ENCODE results near the gene DCLRE1B.

Gene DCLRE1B

DNA sequence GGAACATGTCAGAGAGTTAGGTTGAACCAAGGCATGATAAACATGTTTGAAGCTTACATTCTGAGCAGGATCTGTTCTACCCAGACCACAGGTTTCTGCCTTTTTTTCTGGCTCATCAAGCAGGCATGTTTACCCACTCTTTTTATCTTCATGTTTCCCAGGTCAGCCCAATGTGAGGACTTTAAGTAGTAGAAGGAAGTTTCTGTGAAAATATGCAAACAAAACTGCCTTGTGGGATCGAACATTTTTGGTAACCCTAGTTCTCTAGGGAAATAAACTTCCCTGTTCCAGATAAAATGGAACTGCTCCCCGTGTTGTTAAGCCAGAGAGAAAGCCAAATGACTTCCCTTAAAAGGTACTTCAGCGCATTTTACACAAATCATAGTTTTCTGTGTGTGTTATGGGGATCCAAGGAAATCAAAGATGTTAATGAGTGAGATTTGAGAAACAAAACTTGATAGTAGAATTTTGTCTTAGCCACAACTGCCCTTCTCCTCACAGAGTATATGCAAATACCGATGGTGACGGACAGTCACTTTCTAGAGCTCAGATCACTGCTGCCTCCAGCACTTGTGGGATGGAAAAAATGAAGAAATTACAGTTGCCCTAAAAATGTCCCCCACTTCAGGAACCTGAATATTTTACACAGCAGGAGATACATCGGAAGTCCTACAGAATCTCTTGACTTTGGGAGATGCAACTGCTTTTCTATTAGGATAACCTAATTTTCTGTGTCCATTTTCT, 23.2 kb downstream of the DCLRE1B start:
- DNase-seq (ENCODE audit: low read depth) = no peak

DNA sequence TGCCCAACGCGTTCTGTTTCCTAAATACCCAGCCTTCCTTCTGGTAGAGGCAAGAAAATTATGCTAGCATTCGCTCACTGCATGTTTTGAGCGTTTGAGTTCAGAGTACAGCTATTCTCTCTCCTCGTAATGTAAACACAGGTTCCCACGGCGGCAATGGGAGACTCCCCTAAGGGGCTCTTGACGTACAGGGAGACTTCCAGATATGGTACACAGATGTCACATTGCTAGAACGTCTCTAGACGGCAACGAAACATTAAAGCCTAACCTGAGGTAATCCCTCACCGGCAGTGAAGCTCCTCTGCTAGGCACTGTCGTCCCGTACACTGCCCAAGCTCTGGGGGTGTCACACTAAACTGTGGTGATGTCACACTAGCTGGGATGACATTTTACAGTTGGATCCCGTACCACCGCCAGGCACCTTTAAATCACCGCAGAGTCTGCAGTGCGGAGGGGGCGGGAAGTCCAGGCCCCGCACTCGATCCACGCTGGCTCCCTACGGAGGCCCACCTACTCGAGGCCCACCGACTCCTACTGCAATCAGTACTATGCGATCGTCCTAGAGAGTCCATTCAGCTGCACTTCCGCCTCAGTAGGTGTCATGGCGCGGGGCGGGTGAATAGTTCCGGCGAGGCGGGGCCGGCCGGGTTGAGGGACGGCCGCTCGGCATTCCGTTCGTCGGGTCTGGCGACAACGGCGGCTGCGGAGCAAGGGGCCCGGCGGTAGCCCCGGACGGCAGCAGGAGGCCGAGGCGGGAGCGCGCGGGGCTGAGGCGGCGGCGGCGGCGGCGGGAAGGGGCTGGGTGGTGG, 24.0 kb downstream of the DCLRE1B start, which contains the start of gene HIPK1:
Gene HIPK1 (plus strand): TSS at position 384 of the 809 bp plus-strand sequence.
- peak; percentile 91 for DNase-seq (ENCODE audit: low read depth)

DNA sequence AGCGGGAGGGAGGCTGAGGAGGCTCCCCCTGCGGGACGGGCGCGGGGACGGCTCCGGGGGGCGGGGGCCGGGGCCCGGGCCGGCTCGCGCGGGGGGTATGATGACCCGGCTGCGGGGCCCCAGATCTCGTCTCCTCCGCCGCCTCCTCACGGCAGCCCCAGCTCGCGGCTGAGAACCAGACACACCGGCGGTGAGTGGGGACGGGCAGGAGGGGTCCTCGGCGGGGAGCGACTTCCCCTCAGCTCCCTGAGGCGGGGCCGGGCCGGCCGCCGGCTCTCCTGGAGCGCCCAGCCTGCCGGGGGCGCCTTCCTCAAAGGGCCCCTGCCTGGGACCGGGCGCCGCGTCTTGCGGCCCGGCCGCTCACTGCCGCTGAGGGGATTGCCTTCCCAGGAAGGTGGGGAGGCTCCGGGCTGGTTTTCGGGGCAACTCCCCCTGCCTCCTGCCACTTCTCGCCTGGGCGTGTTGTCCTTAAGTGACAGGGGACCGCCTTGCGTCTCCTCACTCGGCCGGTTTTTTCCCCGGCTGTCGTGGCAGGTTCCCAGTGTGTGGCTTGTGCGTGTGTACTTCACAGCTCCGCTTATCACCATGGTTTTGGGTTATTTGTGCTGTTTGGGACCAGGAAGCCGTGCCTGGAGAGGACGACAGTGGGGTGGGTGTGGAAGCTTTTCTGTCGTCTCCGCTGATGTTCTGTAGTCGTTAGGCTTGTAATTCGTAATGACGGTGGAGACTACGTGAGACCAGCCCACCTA, 24.8 kb downstream of the DCLRE1B start:
- DNase-seq (ENCODE audit: low read depth) = peak; percentile 47

DNA sequence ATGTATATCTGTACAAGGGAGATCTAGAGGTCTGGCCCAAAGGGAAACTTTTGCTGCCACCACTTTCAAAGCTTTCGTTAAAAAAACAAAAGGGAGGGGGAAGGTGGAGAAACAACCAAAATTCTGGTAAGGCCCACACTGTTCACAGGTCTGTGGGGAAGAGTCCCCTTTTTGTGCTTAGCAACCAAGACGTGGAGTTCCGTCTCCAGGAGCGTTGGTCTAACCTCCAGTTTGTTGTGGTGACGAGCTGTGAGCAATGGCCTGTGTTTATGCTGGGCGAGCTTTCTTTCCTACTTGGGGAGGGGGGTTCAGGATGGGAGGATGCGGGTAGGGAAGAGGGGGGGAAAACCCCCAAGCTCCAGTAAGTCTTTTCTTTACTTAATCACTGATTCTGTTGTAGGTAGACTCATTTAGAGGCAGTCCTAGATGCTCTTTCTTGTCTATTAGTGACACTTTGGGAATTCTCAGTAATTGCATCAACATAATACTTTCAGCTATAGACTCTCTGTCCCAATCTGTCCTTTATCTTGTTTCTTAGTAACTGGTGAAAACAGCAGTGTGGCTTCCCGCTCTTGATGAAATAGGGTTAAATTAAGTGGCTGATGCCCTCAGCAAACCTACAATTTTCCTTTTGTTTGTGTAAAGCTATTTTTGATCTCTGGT, 25.5 kb downstream of the DCLRE1B start:
- DNase-seq (ENCODE audit: low read depth) = peak; percentile 60

DNA sequence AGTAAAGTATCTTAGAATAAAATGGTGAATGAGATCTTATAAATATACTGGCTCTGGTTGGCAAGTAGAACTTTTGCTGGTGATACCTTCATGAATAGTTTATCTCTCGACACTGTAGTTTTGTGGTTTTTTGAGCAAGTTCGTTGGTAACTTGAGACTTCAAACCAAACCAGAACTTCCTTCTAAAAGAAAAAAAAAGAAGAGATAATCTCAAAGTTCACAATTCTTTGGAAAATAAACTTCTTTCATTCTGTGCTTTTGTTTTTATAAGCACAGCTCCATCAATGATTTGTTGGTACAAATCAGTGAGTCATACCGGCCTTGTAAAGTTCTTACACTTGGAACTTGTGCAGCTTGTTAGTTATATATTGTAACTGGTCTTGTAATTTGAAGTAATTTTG, 26.3 kb downstream of the DCLRE1B start:
- DNase-seq (ENCODE audit: low read depth) = no peak

DNA sequence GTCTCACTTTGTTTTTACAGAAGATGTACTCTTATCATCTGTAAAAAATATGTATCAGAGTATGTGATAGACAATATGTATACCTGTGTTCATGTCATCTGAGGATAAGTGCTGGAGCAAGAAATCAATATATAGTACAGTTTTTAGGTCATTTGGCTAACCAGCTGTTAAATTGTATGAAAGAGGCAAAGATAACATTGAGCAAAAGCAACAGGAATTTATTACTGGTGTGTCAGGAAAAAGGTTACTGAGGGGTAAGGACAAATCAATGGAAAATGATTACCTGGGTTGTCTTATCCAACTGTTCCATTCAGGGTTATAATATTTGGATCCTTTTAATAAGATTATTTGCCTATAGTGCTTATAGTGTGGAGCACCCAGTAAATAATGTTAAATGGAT, 28.9 kb downstream of the DCLRE1B start:
- DNase-seq (ENCODE audit: low read depth) = no peak

DNA sequence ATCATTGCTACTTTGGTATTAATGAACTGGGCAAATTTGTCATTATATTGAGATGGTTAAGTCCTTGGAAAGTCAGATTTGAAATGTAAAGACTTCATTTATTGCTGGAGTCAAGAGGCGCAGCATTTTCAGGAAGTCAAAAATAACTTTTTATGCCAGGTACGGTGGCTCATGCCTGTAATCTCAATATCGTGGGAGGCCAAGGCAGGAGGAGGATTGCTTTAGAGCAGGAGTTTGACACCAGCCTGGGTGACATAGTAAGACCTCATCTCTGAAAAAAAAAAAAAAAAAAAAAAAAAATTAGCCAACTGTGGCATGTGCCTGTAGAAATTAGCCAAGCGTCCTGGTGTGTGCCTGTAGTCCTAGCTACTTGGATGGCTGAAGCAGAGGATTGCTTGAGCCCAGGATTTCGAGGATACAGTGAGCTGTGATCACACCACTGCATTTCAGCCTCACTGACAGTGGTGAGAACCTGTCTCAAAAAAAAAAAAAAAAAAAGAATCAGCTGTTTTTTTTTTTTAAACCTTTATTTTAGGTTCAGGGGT, 29.5 kb downstream of the DCLRE1B start:
- DNase-seq (ENCODE audit: low read depth) = no peak

DNA sequence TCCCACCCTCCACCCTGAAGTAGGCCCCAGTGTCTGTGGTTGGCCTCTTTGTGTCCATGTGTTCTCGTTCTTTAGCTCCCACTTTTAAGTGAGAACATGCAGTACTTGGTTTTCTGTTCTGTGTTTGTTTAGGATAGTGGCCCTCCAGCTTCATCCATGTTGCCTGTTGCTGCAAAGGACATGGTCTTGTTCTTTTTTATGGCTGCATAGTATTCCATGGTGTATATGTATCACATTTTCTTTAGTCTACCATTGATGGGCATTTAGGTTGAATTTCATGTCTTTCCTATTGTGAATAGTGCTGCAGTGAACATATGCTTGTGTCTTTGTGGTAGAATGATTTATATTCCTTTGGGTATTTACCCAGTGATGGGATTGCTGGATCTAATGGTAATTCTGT, 30.1 kb downstream of the DCLRE1B start:
- no peak for DNase-seq (ENCODE audit: low read depth)

DNA sequence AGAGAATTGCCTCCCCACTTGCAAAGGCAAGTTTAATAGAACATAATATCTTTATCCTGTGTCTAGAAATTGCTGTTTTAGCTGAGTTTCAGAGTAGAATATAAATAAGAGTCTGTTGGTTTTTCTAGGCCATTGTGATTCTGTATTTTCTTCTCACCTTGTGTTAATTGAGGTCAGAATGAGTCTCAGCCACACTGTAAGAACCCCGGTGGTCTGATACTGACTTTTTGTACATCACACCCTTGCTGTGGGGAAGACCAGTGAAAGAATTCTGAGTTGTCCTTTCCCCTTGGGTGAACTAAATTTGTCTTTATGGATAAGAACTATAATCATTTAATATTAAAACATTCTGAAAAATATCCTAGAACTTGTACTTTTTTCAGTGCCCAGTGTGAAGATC, 30.8 kb downstream of the DCLRE1B start:
- no peak for DNase-seq (ENCODE audit: low read depth)

DNA sequence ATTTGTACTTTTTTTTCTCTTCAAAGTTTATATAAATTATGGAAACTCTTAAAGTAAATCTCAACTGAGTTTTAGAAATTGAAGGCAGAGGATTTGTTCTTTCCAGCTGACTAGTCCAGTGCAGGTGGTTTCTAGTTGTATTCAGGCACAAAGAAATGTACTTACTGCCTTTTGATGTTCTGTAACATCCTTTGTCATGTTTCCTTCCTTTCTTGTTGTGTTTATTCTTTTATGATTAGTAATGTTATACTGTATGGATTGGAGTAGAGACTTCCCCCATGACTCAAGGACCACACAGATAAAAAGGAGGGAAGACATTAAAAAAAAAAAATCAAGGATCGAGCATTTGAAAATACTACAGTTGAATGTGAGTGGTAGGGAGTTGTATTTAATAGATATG, 32.0 kb downstream of the DCLRE1B start:
- no peak for DNase-seq (ENCODE audit: low read depth)

DNA sequence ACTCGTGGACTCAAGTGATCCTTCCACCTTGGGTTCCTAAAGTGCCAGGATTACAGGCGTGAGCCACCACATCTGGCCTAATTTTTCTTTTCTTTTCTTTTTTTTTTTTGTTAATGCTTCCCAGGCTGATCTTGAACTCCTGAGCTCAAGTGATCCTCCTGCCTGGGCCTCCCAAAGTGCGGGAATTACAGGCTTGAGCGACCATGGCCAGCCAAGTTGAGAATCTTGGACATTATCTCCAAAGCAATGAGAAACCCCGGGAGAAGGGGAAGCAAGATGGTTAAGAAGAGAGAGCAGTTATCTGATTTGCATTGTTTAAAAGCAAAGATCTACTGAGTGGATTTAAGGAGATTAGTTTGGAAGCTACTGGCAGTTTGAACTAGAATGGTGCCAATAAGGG, 33.1 kb downstream of the DCLRE1B start:
- DNase-seq (ENCODE audit: low read depth) = no peak

DNA sequence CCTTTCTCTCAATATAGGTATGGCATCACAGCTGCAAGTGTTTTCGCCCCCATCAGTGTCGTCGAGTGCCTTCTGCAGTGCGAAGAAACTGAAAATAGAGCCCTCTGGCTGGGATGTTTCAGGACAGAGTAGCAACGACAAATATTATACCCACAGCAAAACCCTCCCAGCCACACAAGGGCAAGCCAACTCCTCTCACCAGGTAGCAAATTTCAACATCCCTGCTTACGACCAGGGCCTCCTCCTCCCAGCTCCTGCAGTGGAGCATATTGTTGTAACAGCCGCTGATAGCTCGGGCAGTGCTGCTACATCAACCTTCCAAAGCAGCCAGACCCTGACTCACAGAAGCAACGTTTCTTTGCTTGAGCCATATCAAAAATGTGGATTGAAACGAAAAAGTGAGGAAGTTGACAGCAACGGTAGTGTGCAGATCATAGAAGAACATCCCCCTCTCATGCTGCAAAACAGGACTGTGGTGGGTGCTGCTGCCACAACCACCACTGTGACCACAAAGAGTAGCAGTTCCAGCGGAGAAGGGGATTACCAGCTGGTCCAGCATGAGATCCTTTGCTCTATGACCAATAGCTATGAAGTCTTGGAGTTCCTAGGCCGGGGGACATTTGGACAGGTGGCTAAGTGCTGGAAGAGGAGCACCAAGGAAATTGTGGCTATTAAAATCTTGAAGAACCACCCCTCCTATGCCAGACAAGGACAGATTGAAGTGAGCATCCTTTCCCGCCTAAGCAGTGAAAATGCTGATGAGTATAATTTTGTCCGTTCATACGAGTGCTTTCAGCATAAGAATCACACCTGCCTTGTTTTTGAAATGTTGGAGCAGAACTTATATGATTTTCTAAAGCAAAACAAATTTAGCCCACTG, 35.5 kb downstream of the DCLRE1B start:
- peak; percentile 40 for DNase-seq (ENCODE audit: low read depth)

DNA sequence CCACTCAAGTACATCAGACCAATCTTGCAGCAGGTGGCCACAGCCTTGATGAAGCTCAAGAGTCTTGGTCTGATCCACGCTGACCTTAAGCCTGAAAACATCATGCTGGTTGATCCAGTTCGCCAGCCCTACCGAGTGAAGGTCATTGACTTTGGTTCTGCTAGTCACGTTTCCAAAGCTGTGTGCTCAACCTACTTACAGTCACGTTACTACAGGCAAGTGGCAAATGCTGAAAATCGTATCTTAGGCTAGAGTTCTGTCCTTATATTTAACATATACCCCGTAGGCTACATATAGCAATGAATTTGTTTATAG, 36.1 kb downstream of the DCLRE1B start:
- no peak for DNase-seq (ENCODE audit: low read depth)

DNA sequence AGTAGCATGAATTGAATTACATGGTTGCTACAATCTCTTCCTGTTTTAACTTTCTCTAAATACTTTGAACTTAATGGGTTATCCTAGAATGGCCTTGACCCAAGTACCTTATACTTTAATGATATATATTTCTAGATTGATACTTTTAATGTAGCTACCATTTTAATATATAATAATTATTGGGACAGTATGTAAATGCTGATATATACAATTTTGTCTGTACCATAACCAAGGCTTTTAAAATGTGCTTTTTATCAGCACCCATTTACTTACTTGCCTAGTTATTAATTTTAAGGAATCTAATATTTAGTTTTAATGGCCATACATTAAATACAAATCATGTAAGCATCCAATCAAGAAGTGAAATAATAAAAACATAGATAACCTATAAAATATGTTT, 37.4 kb downstream of the DCLRE1B start:
- DNase-seq (ENCODE audit: low read depth) = no peak

DNA sequence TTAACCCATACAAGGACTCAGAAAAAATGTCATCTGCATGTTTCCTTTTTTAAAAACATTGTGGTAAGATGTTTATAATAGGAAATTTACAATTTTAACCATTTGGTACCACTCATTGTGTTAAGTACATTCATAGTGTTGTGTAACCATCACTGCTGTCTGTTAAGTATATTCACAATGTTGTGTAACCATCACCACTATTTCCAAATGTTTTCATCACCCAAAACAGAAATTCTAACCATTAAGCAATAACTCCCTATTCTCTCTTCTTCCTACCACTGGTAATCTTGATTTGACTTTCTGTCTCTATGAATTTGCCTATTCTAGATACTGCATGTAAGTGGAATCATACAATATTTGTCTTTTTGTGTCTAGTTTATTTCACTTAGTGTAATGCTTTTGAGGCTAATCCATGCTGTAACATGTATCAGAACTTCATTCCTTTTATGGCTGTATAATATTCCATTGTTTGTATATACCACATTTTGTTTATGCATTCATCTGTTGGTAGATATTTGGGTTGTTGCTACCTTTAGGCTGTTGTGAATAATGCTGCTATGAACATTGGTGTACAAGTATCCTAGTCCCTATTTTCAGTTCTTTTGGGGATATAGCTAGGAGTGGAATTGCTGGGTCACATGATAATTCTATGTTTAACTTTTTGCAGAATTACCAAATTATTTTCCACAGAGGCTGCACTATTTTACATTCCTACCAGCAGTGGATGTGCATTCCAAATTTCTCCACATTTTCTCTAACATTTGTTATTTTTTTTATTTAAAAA, 38.1 kb downstream of the DCLRE1B start:
- DNase-seq (ENCODE audit: low read depth) = no peak

DNA sequence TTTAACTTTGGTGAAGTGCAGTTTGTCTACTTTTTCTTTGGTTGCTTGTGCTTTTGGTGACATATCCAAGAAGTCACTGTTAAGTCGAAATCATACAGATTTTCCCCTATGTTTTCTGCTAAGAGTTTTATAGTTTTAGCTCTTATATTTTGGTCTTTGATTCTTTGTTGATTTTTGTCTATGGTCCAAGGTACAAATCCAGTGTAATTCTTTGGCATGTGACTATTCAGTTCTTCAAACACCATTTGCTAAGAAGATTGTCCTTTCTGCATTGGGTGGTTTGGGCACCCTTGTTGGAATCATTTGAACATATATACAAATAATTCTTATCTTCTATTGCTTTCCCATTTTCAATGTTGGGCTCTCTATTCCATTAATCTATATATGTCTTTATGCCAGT, 40.2 kb downstream of the DCLRE1B start:
- no peak for DNase-seq (ENCODE audit: low read depth)

DNA sequence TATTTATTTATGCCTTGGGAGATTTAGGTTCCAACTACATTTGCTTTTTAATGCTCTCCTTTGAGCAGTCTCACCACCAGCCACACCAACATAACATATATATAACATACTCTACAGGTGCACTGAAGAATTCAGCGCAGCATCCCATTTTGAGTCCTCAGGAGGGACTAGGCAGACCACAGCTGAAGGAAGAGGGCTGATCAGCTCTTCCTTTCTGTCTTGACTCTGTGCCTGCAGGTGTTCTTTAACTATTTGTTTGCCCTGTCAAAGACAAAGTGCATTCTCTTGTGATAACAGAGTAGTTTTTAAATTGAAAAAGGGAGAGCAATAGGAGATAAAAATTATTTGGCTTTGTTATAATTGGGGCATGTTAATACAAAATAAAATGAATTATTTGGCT, 41.0 kb downstream of the DCLRE1B start:
- no peak for DNase-seq (ENCODE audit: low read depth)

DNA sequence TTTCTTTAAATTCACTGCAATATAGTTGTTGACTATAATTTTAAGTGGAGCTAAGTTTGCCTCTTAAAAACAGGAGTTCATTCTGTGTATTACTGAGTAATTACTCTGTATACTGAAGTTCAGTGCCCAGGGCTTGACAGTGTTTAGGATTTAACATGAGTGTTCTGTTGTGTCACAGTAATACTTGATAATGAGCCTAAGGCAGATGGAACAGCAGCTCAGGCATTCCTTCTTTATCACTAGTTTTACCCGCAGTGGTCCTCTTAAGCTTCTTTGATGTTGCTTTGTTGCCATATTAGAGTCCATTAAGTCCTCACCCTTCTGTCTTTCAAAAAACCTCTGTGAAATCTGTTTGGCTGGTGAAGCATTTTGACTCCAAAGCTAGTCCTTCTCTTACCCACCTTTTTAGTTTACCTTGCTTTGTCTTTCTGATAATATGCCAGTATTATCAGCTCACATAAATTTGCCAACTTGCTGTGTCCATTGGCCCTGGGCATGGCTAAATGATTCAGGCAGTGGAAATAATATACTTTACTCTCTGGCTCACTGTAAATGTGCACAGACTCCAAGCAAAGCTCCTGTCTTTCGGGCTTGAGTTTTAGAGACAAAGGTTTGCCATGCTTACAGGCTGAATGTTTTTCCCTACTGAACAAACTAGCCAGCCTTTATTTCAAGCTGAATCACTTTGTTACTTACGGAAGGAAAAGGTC, 41.7 kb downstream of the DCLRE1B start:
- DNase-seq (ENCODE audit: low read depth) = no peak

DNA sequence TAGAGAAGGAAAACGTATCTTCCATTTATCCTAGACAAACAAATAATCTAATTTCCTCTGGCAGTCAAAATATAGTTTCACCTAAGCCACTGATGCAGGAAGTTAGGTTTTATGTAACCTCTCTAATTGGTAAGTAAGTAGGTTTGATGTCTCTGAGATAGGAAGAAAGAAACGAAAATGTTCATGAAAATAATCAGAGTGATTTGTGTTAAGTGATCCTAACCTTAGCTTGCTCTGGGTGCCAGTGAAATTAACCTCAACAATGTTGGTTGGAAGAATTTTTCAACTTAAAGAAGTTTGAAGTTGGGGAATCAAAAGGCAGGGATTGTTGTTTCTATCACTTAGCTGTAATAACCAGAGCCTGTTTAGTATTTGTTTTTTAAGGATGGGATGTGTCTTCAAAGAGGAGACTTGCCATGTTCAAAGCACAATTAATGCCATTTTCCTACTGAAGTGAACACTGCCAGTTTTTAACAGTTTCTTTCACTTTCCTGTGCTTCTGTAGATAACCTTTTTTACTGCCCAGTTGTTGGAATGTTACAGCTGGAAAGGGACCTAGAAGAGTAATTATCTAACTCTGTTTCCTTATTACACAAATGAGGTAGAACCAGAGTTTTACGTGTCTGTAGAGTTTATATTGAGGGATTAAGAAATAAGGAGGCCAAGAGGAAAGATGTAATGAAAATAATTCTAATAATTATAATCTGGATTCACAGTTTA, 42.4 kb downstream of the DCLRE1B start:
- no peak for DNase-seq (ENCODE audit: low read depth)

Data from activated T-cell treated with anti-CD3 and anti-CD28 coated beads for 48 hours (primary cell).